Activated naive CD4-positive, alpha-beta T cell treated with anti-CD3 and anti-CD28 coated beads, Interleukin-2, amount 50 U/mL, for 72 hours (primary cell): ENCODE measurements around the gene KCNQ1. TPM values are rescaled to one million over a fixed set of nuclear protein-coding genes. Genes with fewer than 3 reads are reported as not detected.

Experiments used
- ATAC-seq, 2 donors: fragments of 150-1000 bp; cut with Tn5 transposase; 2 replicates each; pipeline ENCODE4 v1.10.0; 2021; ENCODE audit warnings: mild to moderate bottlenecking in 2 of 2, moderate library complexity in 2 of 2
- DNase-seq, 2 donors: peaks; one replicate each; pipeline ENCODE4 v3.0.0; 2021 to 2022; ENCODE audit warnings: low spot score in 2 of 2
- H3K27ac Mint-ChIP-seq, 2 donors: one replicate each; pipeline ENCODE4 v1.8.0; 2022; ENCODE audit warnings: mild to moderate bottlenecking in 2 of 2, mixed read lengths in 2 of 2
- H3K36me3 Mint-ChIP-seq, 2 donors: one replicate each; pipeline ENCODE4 v1.8.0; 2022; ENCODE audit warnings: mixed read lengths in 2 of 2
- H3K9me3 Mint-ChIP-seq, 2 donors: one replicate each; pipeline ENCODE4 v1.8.0; 2022; ENCODE audit warnings: mixed read lengths in 2 of 2
- total RNA-seq, 2 donors: library from RNA; stranded (reverse); gene quantifications; one replicate each; pipeline ENCODE4 v1.2.3, GENCODE V29; 2022

Gene KCNQ1
- total RNA-seq, 2 donors from 2014 or later, result 12.2 to 19.3 TPM

GRCh38 chr11:2669634-2670469 lies 225.0 kb downstream of the KCNQ1 start:
- Mint-ChIP-seq H3K36me3 (no peaks in the 10 kb centered on the region), H3K27ac (no peak overlapping the region), H3K9me3 (no peaks in the 10 kb centered on the region)
- ATAC-seq (no peak), DNase-seq (peak in 1 of 2 donors; percentile 14)

GRCh38 chr11:2670541-2671100 lies 225.8 kb downstream of the KCNQ1 start:
- ATAC-seq (no peak), DNase-seq (no peak)
- no peaks in the 10 kb centered on the region for H3K9me3 Mint-ChIP-seq
- no peaks in the 10 kb centered on the region for H3K36me3 Mint-ChIP-seq
- H3K27ac Mint-ChIP-seq, result peak overlapping the region in 1 of 2 donors; percentile 8

GRCh38 chr11:2671748-2672147 lies 226.9 kb downstream of the KCNQ1 start:
- H3K9me3 Mint-ChIP-seq, result no peaks in the 10 kb centered on the region
- H3K36me3 Mint-ChIP-seq, result no peaks in the 10 kb centered on the region
- H3K27ac Mint-ChIP-seq, result no peak overlapping the region
- no peak for ATAC-seq
- DNase-seq, result peak in 1 of 2 donors; percentile 21

- Mint-ChIP-seq H3K9me3 (no peaks in the 10 kb centered on the region), H3K27ac (peak overlapping the region in 1 of 2 donors; percentile 8)
- DNase-seq, result peak in 1 of 2 donors; percentile 44
Observed at GRCh38 chr11:2672553-2673249, 227.9 kb downstream of the KCNQ1 start.

GRCh38 chr11:2673250-2673610 lies 228.4 kb downstream of the KCNQ1 start:
- Mint-ChIP-seq H3K9me3 (no peaks in the 10 kb centered on the region), H3K27ac (peak overlapping the region in 1 of 2 donors; percentile 8), H3K36me3 (no peaks in the 10 kb centered on the region)
- ATAC-seq (no peak), DNase-seq (no peak)

More at GRCh38 chr11:2672553-2673249, 227.9 kb downstream of the KCNQ1 start:
- ATAC-seq, result no peak
- H3K36me3 Mint-ChIP-seq, result no peaks in the 10 kb centered on the region

GRCh38 chr11:2673871-2674471 lies 229.2 kb downstream of the KCNQ1 start:
- no peak for DNase-seq
- Mint-ChIP-seq H3K9me3 (no peaks in the 10 kb centered on the region), H3K27ac (no peak overlapping the region), H3K36me3 (no peaks in the 10 kb centered on the region)
- ATAC-seq, result no peak

- H3K9me3 Mint-ChIP-seq, result no peaks in the 10 kb centered on the region
- DNase-seq (no peak), ATAC-seq (no peak)
- no peak overlapping the region for H3K27ac Mint-ChIP-seq
- no peaks in the 10 kb centered on the region for H3K36me3 Mint-ChIP-seq
Observed at GRCh38 chr11:2674658-2675131, 229.9 kb downstream of the KCNQ1 start.

- no peaks in the 10 kb centered on the region for H3K9me3 Mint-ChIP-seq
- H3K27ac Mint-ChIP-seq, result no peak overlapping the region
- DNase-seq (no peak), ATAC-seq (no peak)
- no peaks in the 10 kb centered on the region for H3K36me3 Mint-ChIP-seq
Observed at GRCh38 chr11:2675540-2675939, 230.7 kb downstream of the KCNQ1 start.

- Mint-ChIP-seq H3K27ac (no peak overlapping the region), H3K9me3 (no peaks in the 10 kb centered on the region), H3K36me3 (no peaks in the 10 kb centered on the region)
- ATAC-seq (no peak), DNase-seq (no peak)
Observed at GRCh38 chr11:2677127-2677526, 232.3 kb downstream of the KCNQ1 start.

- H3K36me3 Mint-ChIP-seq, result no peaks in the 10 kb centered on the region
- H3K27ac Mint-ChIP-seq, result no peak overlapping the region
Observed at GRCh38 chr11:2678396-2678795, 233.6 kb downstream of the KCNQ1 start.

GRCh38 chr11:2679011-2679676 lies 234.3 kb downstream of the KCNQ1 start:
- no peak overlapping the region for H3K27ac Mint-ChIP-seq
- no peaks in the 10 kb centered on the region for H3K9me3 Mint-ChIP-seq
- DNase-seq (no peak), ATAC-seq (peak; percentile 61 to 86)
- H3K36me3 Mint-ChIP-seq, result no peaks in the 10 kb centered on the region

More at GRCh38 chr11:2678396-2678795, 233.6 kb downstream of the KCNQ1 start:
- no peak for ATAC-seq
- no peaks in the 10 kb centered on the region for H3K9me3 Mint-ChIP-seq
- DNase-seq, result no peak

- Mint-ChIP-seq H3K36me3 (no peaks in the 10 kb centered on the region), H3K27ac (no peak overlapping the region), H3K9me3 (no peaks in the 10 kb centered on the region)
- DNase-seq (no peak), ATAC-seq (no peak)
Observed at GRCh38 chr11:2681408-2682145, 236.8 kb downstream of the KCNQ1 start.

GRCh38 chr11:2683806-2684205 lies 239.0 kb downstream of the KCNQ1 start:
- ATAC-seq (no peak), DNase-seq (no peak)
- Mint-ChIP-seq H3K27ac (peak overlapping the region in 1 of 2 donors; percentile 5), H3K9me3 (no peaks in the 10 kb centered on the region), H3K36me3 (no peaks in the 10 kb centered on the region)

GRCh38 chr11:2684581-2684980 lies 239.8 kb downstream of the KCNQ1 start:
- no peaks in the 10 kb centered on the region for H3K9me3 Mint-ChIP-seq
- DNase-seq (peak in 1 of 2 donors; percentile 33), ATAC-seq (no peak)
- H3K36me3 Mint-ChIP-seq, result no peaks in the 10 kb centered on the region
- no peak overlapping the region for H3K27ac Mint-ChIP-seq

GRCh38 chr11:2685051-2685450 lies 240.2 kb downstream of the KCNQ1 start:
- ATAC-seq (no peak), DNase-seq (peak in 1 of 2 donors; percentile 9)
- H3K9me3 Mint-ChIP-seq, result no peaks in the 10 kb centered on the region

More at GRCh38 chr11:2685051-2685450, 240.2 kb downstream of the KCNQ1 start:
- no peak overlapping the region for H3K27ac Mint-ChIP-seq
- no peaks in the 10 kb centered on the region for H3K36me3 Mint-ChIP-seq
